ENCODE data around the gene SYPL2. TPM values are rescaled to one million over a fixed set of nuclear protein-coding genes. Genes with fewer than 3 reads are reported as not detected.

The SYPL2 gene
- total and polyA plus RNA-seq, 4 experiments from 2014 or later, result not detected

DNA sequence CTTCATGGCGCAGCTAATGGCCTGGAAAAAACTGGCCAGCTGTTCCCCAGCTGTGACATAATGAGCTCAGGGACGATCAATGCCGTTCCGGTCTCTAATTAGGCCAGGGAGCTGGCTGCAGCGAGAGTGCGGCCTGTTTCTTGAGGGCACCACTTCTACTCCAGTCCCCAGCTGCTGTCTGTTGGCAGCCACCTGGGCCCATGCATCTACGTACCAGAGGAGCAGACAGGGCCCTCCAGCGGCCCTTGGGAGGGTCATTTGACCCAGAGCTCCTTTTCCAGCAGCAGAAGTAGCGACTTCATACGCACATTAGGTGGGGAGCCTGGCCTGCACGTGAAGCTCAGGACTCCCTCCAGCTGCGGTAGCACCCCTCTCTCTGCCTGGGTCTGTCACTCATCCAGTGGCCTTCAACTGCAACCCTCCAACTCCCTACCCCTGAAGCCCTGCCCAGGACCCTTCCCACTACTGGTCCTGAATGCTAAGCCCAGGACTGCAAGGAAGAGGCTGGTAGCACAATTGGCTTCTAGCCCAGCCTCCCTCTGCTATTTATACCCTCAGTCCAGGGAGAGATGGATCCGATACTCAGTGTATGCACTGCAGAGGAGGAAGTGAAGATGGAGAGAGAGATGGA lies 64.2 kb downstream of the SYPL2 start:
- Mint-ChIP-seq H3K27me3 (peaks cover 0 to 4% of the 10 kb centered on the region in 2 donors), H3K4me1 (peaks cover 15 to 37% (median 25%) of the 10 kb centered on the region in 4 donors), H3K4me3 (peak overlapping the region in 7 of 8 donors; percentile 21 to 82 (median 55)), H3K27ac (peak overlapping the region; percentile 17 to 87 (median 57)), H3K9me3 (no peaks in the 10 kb centered on the region), H3K36me3 (no peaks in the 10 kb centered on the region)
- intact Hi-C loops (cut with micrococcal nuclease), result no loop called here
- Histone ChIP-seq H3K27ac (ENCODE audit: low read depth, low read length) (no peak overlapping the region), H3K27me3 (ENCODE audit: insufficient read depth, low read length) (no peaks in the 10 kb centered on the region), H3K9me3 (ENCODE audit: control insufficient read depth in 1 of 2, low read length in 2 of 2) (no peaks in the 10 kb centered on the region), H3K4me3 (ENCODE audit: low read length in 2 of 2) (no peak overlapping the region), H3K4me1 (ENCODE audit: insufficient read depth, low read length) (peaks cover 25% of the 10 kb centered on the region), H3K36me3 (ENCODE audit: insufficient read depth, low read length) (no peaks in the 10 kb centered on the region)
- no peak for DNase-seq
- POLR2A ChIA-PET (ENCODE audit: partially characterized antibody), result interaction anchor here (1.2 to 9.8 kb wide), 3 partner anchors 12 to 31 kb away, joined by 3 to 438 read pairs (median 3); partner anchors contain the start of genes AMIGO1 and CYB561D1
- CTCF ChIA-PET (ENCODE audit: partially characterized antibody), result interaction anchor here (0.5 to 21.4 kb wide), 8 partner anchors 8 to 266 kb away, joined by 3 to 1669 read pairs (median 4); partner anchors contain the start of genes AMIGO1, ATXN7L2, CYB561D1 and PSRC1

DNA sequence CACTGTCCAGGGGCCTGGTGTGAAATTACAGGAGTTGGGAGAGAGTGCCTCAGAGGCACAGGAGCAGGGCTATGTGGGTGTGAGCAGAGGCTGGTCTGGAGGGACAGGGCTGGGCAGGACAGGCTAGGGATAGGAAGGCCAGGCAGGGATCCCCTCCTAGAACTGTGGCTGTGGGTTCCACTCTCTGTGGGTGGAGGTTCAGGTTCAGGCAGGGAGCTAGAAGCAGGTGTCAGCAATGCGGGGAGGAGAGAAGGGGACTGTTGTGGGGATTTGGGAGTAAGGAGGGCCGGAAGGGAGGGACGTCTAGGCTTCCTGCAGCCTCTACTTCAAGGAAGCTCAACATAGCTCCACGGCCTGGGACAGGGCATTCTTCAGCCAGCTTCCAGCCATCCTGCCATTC lies 65.0 kb downstream of the SYPL2 start:
- intact Hi-C loops (cut with micrococcal nuclease), result no loop called here
- no peaks in the 10 kb centered on the region for H3K36me3 ChIP-seq (ENCODE audit: insufficient read depth, low read length)
- H3K36me3 Mint-ChIP-seq, result no peaks in the 10 kb centered on the region
- no peak for DNase-seq
- H3K4me1 Mint-ChIP-seq, result peaks cover 15 to 37% (median 25%) of the 10 kb centered on the region in 4 donors
- H3K27ac Mint-ChIP-seq, result peak overlapping the region; percentile 17 to 87 (median 54)
- POLR2A ChIA-PET (ENCODE audit: partially characterized antibody), result interaction anchor here (1.2 to 9.8 kb wide), 8 partner anchors 17 to 281 kb away, joined by 3 to 438 read pairs (median 10); partner anchors contain the start of genes AMIGO1, ATXN7L2, CYB561D1 and GNAI3
- H3K27ac ChIP-seq (ENCODE audit: low read depth, low read length), result no peak overlapping the region
- H3K27me3 Mint-ChIP-seq, result peaks cover 0 to 2% of the 10 kb centered on the region in 2 donors
- H3K9me3 Mint-ChIP-seq, result no peaks in the 10 kb centered on the region
- CTCF ChIA-PET (ENCODE audit: partially characterized antibody), result interaction anchor here (0.6 to 21.4 kb wide), 25 partner anchors 7 to 292 kb away, joined by 3 to 1669 read pairs (median 9); partner anchors contain the start of genes AMIGO1, ATXN7L2, CYB561D1 and GNAI3
- peak overlapping the region in 7 of 8 donors; percentile 21 to 82 (median 55) for H3K4me3 Mint-ChIP-seq
- no peak overlapping the region for H3K4me3 ChIP-seq (ENCODE audit: low read length in 2 of 2)
- peaks cover 25% of the 10 kb centered on the region for H3K4me1 ChIP-seq (ENCODE audit: insufficient read depth, low read length)
- no peaks in the 10 kb centered on the region for H3K27me3 ChIP-seq (ENCODE audit: insufficient read depth, low read length)
- no peaks in the 10 kb centered on the region for H3K9me3 ChIP-seq (ENCODE audit: control insufficient read depth in 1 of 2, low read length in 2 of 2)

Other genes with a start within 250 kb of the SYPL2 start
- 1 to 10 TPM; 2.6 to 3.1 TPM for gene CELSR2, start 217.0 kb upstream of the SYPL2 start, total RNA-seq
- gene CELSR2, start 217.0 kb upstream of the SYPL2 start, polyA plus RNA-seq, result under 1 TPM in 1 of 2 donors, not detected in 1; 0.52 TPM
- under 1 TPM; 0.17 to 0.28 TPM for gene PSRC1, start 183.4 kb upstream of the SYPL2 start, total RNA-seq
- gene PSRC1, start 183.4 kb upstream of the SYPL2 start, polyA plus RNA-seq, result under 1 TPM; 0.18 to 0.31 TPM
- gene MYBPHL, start 159.5 kb upstream of the SYPL2 start, total RNA-seq, result not detected
- not detected for gene MYBPHL, start 159.5 kb upstream of the SYPL2 start, polyA plus RNA-seq
- under 1 TPM; 0.69 to 0.93 TPM for gene SORT1, start 68.6 kb upstream of the SYPL2 start, total RNA-seq
- gene SORT1, start 68.6 kb upstream of the SYPL2 start, polyA plus RNA-seq, result not detected
- gene PSMA5, start 40.1 kb upstream of the SYPL2 start, total RNA-seq, result 10 to 100 TPM; 87.7 to 90.2 TPM
- 100 to 1,000 TPM in 1 of 2 donors, 10 to 100 TPM in 1; 96.7 to 122 TPM for gene PSMA5, start 40.1 kb upstream of the SYPL2 start, polyA plus RNA-seq
- gene ATXN7L2, start 17.4 kb downstream of the SYPL2 start, total RNA-seq, result 1 to 10 TPM; 7.4 to 9.0 TPM
- 1 to 10 TPM; 1.9 to 6.9 TPM for gene ATXN7L2, start 17.4 kb downstream of the SYPL2 start, polyA plus RNA-seq
- 10 to 100 TPM; 40.7 to 41.6 TPM for gene CYB561D1, start 27.5 kb downstream of the SYPL2 start, total RNA-seq
- gene CYB561D1, start 27.5 kb downstream of the SYPL2 start, polyA plus RNA-seq, result 10 to 100 TPM; 13.6 to 17.1 TPM
- 10 to 100 TPM; 28.1 to 29.3 TPM for gene AMIGO1, start 43.2 kb downstream of the SYPL2 start, total RNA-seq
- gene AMIGO1, start 43.2 kb downstream of the SYPL2 start, polyA plus RNA-seq, result 10 to 100 TPM in 1 of 2 donors, 1 to 10 TPM in 1; 6.4 to 19.8 TPM
- under 1 TPM in 1 of 2 experiments, not detected in 1; 0.53 TPM for gene GPR61, start 73.3 kb downstream of the SYPL2 start, total RNA-seq
- under 1 TPM; 0.35 to 0.84 TPM for gene GPR61, start 73.3 kb downstream of the SYPL2 start, polyA plus RNA-seq
- 1 to 10 TPM; 7.7 to 8.1 TPM for gene GNAI3, start 82.1 kb downstream of the SYPL2 start, total RNA-seq
- 10 to 100 TPM in 1 of 2 donors, 1 to 10 TPM in 1; 9.8 to 11.6 TPM for gene GNAI3, start 82.1 kb downstream of the SYPL2 start, polyA plus RNA-seq
- gene GNAT2, start 153.1 kb downstream of the SYPL2 start, total RNA-seq, result not detected
- gene GNAT2, start 153.1 kb downstream of the SYPL2 start, polyA plus RNA-seq, result not detected
- gene AMPD2, start 153.3 kb downstream of the SYPL2 start, total RNA-seq, result 10 to 100 TPM; 87.0 to 96.1 TPM
- gene AMPD2, start 153.3 kb downstream of the SYPL2 start, polyA plus RNA-seq, result 10 to 100 TPM; 43.8 to 56.2 TPM
- 10 to 100 TPM; 12.6 to 14.2 TPM for gene GSTM4, start 189.6 kb downstream of the SYPL2 start, total RNA-seq
- gene GSTM4, start 189.6 kb downstream of the SYPL2 start, polyA plus RNA-seq, result 10 to 100 TPM in 1 of 2 donors, 1 to 10 TPM in 1; 1.7 to 10.4 TPM
- gene GSTM2, start 201.5 kb downstream of the SYPL2 start, total RNA-seq, result 10 to 100 TPM; 30.9 to 31.4 TPM
- gene GSTM2, start 201.5 kb downstream of the SYPL2 start, polyA plus RNA-seq, result 10 to 100 TPM; 11.8 to 14.0 TPM
- gene GSTM1, start 221.3 kb downstream of the SYPL2 start, total RNA-seq, result not detected
- gene GSTM1, start 221.3 kb downstream of the SYPL2 start, polyA plus RNA-seq, result under 1 TPM in 1 of 2 donors, not detected in 1; 0.49 TPM
- not detected for gene GSTM5, start 245.7 kb downstream of the SYPL2 start, total RNA-seq
- gene GSTM5, start 245.7 kb downstream of the SYPL2 start, polyA plus RNA-seq, result not detected